GM19023 (cell line): ENCODE data around the gene CTXN1.

Experiments
- ATAC-seq: cut with Tn5 transposase; IDR thresholded peaks from one replicate; pipeline ENCODE4 v1.9.1; 2021; ENCODE audit warnings: mild to moderate bottlenecking, moderate library complexity; ENCODE audit not compliant: unreplicated experiment

CTXN1 gene

GRCh38 chr19:7877249-7877836 is 48.6 kb downstream of the CTXN1 start:
- ATAC-seq: no peak

- ATAC-seq: no peak
Measured at GRCh38 chr19:7874897-7875273, 51.0 kb downstream of the CTXN1 start.
